ENCODE results near the gene MIEF2.

DNA sequence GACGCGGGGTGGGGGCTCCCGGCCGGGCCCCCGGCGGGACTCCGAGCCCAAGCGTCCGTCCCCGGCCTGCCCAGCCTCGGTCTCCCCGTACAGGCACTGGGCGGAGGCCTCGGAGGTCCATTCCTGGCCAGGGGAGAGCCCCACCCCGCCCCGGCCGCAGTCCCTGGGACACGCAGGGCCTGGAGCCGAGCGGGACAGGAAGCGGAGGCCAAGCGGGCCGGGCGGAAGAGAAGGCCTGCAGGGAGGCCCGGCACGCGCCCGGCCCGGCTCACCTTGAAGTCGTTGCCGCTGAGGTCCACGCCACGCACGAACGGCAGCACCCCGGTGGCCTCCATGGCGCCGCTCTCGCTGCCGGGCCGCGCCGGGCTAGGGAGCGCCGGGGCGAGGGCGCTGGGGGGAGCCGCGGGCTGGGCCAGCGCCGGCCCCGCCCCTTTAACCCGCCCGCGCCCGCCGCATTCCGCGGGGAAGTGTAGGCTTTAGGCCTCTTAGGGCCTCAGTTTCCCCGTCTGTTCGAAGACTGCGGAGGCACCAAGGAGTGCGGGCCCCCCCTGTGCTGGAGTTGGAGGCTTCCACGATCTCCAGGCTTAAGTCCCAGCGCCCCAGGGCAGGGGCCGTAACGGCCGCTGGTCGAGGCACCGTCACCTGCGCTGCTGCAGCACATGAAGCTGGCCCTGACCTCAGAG lies 2.0 kb upstream of the MIEF2 start, which contains the start of gene FLII:
- TF ChIP-seq, protein P1, sequence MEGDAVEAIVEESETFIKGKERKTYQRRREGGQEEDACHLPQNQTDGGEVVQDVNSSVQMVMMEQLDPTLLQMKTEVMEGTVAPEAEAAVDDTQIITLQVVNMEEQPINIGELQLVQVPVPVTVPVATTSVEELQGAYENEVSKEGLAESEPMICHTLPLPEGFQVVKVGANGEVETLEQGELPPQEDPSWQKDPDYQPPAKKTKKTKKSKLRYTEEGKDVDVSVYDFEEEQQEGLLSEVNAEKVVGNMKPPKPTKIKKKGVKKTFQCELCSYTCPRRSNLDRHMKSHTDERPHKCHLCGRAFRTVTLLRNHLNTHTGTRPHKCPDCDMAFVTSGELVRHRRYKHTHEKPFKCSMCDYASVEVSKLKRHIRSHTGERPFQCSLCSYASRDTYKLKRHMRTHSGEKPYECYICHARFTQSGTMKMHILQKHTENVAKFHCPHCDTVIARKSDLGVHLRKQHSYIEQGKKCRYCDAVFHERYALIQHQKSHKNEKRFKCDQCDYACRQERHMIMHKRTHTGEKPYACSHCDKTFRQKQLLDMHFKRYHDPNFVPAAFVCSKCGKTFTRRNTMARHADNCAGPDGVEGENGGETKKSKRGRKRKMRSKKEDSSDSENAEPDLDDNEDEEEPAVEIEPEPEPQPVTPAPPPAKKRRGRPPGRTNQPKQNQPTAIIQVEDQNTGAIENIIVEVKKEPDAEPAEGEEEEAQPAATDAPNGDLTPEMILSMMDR (conservative IDR thresholded peaks at IDR 0.05): no peak
- TF ChIP-seq ZFX (IDR thresholded peaks at IDR 0.05): peak; percentile 98
